ENCODE measurements around the gene RGL4. TPM values are rescaled to one million over a fixed set of nuclear protein-coding genes. Genes with fewer than 3 reads are reported as not detected.
A peak's percentile ranks its signal among the peaks of the same experiment; 100 is the strongest.

RGL4 gene
- total and polyA plus RNA-seq, 8 donors, result 0.15 to 5.8 (median 4.4) TPM

DNA sequence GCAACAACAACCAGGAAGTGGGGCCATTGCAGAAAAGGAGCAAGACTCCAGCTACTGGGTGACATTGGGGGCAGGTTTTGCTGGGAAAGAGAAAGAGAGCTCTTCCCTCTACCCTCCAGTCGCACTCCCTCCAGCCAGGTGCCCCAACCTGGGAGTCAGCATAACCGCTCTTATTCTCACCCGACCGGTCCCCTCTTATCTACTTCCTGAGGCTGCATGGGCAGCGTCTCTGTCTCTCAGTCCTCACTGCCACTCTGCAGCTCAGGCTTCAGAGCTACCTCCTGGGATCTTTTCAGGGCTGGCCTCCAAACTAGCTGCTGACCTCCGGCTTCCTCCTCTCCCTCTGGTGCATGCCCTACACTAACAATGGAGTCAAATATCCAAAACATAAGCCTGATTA, 55.0 kb downstream of the RGL4 start:
- Histone ChIP-seq H3K27me3 (no peaks in the 10 kb centered on the region), H3K27ac (no peak overlapping the region), H3K4me3 (no peak overlapping the region), H3K4me1 (peaks cover 7 to 13% of the 10 kb centered on the region in 2 donors), H3K9me3 (no peaks in the 10 kb centered on the region), H3K36me3 (peaks cover 0 to 41% of the 10 kb centered on the region in 2 donors)
- intact Hi-C loops (cut with DNase I), result no loop called here
- ATAC-seq (no peak), DNase-seq (peak in 1 of 4 donors; percentile 53)
- TF ChIP-seq, protein P1, sequence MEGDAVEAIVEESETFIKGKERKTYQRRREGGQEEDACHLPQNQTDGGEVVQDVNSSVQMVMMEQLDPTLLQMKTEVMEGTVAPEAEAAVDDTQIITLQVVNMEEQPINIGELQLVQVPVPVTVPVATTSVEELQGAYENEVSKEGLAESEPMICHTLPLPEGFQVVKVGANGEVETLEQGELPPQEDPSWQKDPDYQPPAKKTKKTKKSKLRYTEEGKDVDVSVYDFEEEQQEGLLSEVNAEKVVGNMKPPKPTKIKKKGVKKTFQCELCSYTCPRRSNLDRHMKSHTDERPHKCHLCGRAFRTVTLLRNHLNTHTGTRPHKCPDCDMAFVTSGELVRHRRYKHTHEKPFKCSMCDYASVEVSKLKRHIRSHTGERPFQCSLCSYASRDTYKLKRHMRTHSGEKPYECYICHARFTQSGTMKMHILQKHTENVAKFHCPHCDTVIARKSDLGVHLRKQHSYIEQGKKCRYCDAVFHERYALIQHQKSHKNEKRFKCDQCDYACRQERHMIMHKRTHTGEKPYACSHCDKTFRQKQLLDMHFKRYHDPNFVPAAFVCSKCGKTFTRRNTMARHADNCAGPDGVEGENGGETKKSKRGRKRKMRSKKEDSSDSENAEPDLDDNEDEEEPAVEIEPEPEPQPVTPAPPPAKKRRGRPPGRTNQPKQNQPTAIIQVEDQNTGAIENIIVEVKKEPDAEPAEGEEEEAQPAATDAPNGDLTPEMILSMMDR (IDR thresholded peaks at IDR 0.05), result no peak

Other genes starting within 250 kb of the RGL4 start
- not detected for gene IGLL1, start 110.7 kb upstream of the RGL4 start, total RNA-seq
- 1 to 10 TPM in 1 of 6 donors, under 1 TPM in 5; 0.39 to 1.6 (median 0.55) TPM for gene IGLL1, start 110.7 kb upstream of the RGL4 start, polyA plus RNA-seq (ENCODE audit: insufficient read length in 6 of 6)
- gene DRICH1, start 58.7 kb upstream of the RGL4 start, total RNA-seq, result under 1 TPM; 0.70 to 0.99 TPM
- 1 to 10 TPM; 1.8 to 5.8 (median 3.2) TPM for gene DRICH1, start 58.7 kb upstream of the RGL4 start, polyA plus RNA-seq (ENCODE audit: insufficient read length in 6 of 6)
- 1 to 10 TPM; 5.9 to 6.0 TPM for gene ZNF70, start 60.1 kb downstream of the RGL4 start, total RNA-seq
- 10 to 100 TPM in 3 of 6 donors, 1 to 10 TPM in 3; 8.4 to 10.7 (median 9.9) TPM for gene ZNF70, start 60.1 kb downstream of the RGL4 start, polyA plus RNA-seq (ENCODE audit: insufficient read length in 6 of 6)
- gene VPREB3, start 63.4 kb downstream of the RGL4 start, total RNA-seq, result not detected
- 1 to 10 TPM in 1 of 6 donors, under 1 TPM in 4, not detected in 1; 0.34 to 1.4 (median 0.87) TPM for gene VPREB3, start 63.4 kb downstream of the RGL4 start, polyA plus RNA-seq (ENCODE audit: insufficient read length in 6 of 6)
- gene C22orf15, start 72.0 kb downstream of the RGL4 start, total RNA-seq, result 1 to 10 TPM in 1 of 2 donors, under 1 TPM in 1; 0.58 to 3.1 TPM
- gene C22orf15, start 72.0 kb downstream of the RGL4 start, polyA plus RNA-seq (ENCODE audit: insufficient read length in 6 of 6), result 1 to 10 TPM; 3.1 to 7.8 (median 5.4) TPM
- 100 to 1,000 TPM in 1 of 2 donors, 10 to 100 TPM in 1; 73.0 to 128 TPM for gene CHCHD10, start 77.0 kb downstream of the RGL4 start, total RNA-seq
- 10 to 100 TPM; 19.0 to 41.2 (median 24.0) TPM for gene CHCHD10, start 77.0 kb downstream of the RGL4 start, polyA plus RNA-seq (ENCODE audit: insufficient read length in 6 of 6)
- gene MMP11, start 81.8 kb downstream of the RGL4 start, total RNA-seq, result 1 to 10 TPM; 1.2 to 5.3 TPM
- 10 to 100 TPM in 3 of 6 donors, 1 to 10 TPM in 3; 8.1 to 10.7 (median 9.8) TPM for gene MMP11, start 81.8 kb downstream of the RGL4 start, polyA plus RNA-seq (ENCODE audit: insufficient read length in 6 of 6)
- 10 to 100 TPM; 52.4 to 80.5 TPM for gene SMARCB1, start 96.0 kb downstream of the RGL4 start, total RNA-seq
- gene SMARCB1, start 96.0 kb downstream of the RGL4 start, polyA plus RNA-seq (ENCODE audit: insufficient read length in 6 of 6), result 100 to 1,000 TPM; 134 to 166 (median 144) TPM
- gene DERL3, start 148.0 kb downstream of the RGL4 start, total RNA-seq, result 1 to 10 TPM; 6.7 to 9.4 TPM
- 1 to 10 TPM; 2.4 to 4.7 (median 3.8) TPM for gene DERL3, start 148.0 kb downstream of the RGL4 start, polyA plus RNA-seq (ENCODE audit: insufficient read length in 6 of 6)
- gene SLC2A11, start 166.9 kb downstream of the RGL4 start, total RNA-seq, result 10 to 100 TPM in 1 of 2 donors, 1 to 10 TPM in 1; 9.9 to 15.4 TPM
- 10 to 100 TPM; 14.6 to 26.7 (median 21.5) TPM for gene SLC2A11, start 166.9 kb downstream of the RGL4 start, polyA plus RNA-seq (ENCODE audit: insufficient read length in 6 of 6)
- 100 to 1,000 TPM; 361 to 467 TPM for gene MIF, start 203.4 kb downstream of the RGL4 start, total RNA-seq
- 100 to 1,000 TPM; 139 to 276 (median 170) TPM for gene MIF, start 203.4 kb downstream of the RGL4 start, polyA plus RNA-seq (ENCODE audit: insufficient read length in 6 of 6)